ENCODE measurements around the gene POPDC3.
"Not testable (repeated sequence)": the region's sequence is repeated elsewhere in the genome, so short reads cannot be mapped to it uniquely, and the experiment has no call there.

The POPDC3 gene

GRCh38 chr6:105189026-105189820 lies 9.4 kb upstream of the POPDC3 start:
- no peaks in the 10 kb centered on the region for H3K36me3 ChIP-seq (replicated peaks)
- H3K4me1 ChIP-seq: peaks cover 15% of the 10 kb centered on the region
- H3K9me3 ChIP-seq: no peaks in the 10 kb centered on the region
- DNase-seq (ENCODE audit: low spot score in 2 of 2): no peak
- no peak overlapping the region for H3K4me3 ChIP-seq
- in situ Hi-C loops (cut with MboI; ENCODE audit: low sequenced_read_pairs): no loop called here
- H3K27me3 ChIP-seq (ENCODE audit: low read depth): no peaks in the 10 kb centered on the region

GRCh38 chr6:105188251-105188650 lies 8.4 kb upstream of the POPDC3 start:
- Histone ChIP-seq H3K4me3 (no peak overlapping the region), H3K9me3 (no peaks in the 10 kb centered on the region), H3K27me3 (ENCODE audit: low read depth) (no peaks in the 10 kb centered on the region), H3K4me1 (peaks cover 13% of the 10 kb centered on the region), H3K36me3 (replicated peaks) (no peaks in the 10 kb centered on the region)
- no peak for DNase-seq (ENCODE audit: low spot score in 2 of 2)
- in situ Hi-C loops (cut with MboI; ENCODE audit: low sequenced_read_pairs): no loop called here

- in situ Hi-C loops (cut with MboI; ENCODE audit: low sequenced_read_pairs): no loop called here
- DNase-seq (ENCODE audit: low spot score in 2 of 2): no peak
- H3K36me3 ChIP-seq (replicated peaks): no peaks in the 10 kb centered on the region
- H3K9me3 ChIP-seq: no peaks in the 10 kb centered on the region
- no peak overlapping the region for H3K4me3 ChIP-seq
- H3K27me3 ChIP-seq (ENCODE audit: low read depth): no peaks in the 10 kb centered on the region
- H3K4me1 ChIP-seq: peaks cover 23% of the 10 kb centered on the region
These were observed 6.8 kb upstream of the POPDC3 start for GRCh38 chr6:105186576-105186975.

GRCh38 chr6:105184921-105185320 lies 5.1 kb upstream of the POPDC3 start:
- H3K9me3 ChIP-seq: no peaks in the 10 kb centered on the region
- DNase-seq (ENCODE audit: low spot score in 2 of 2): peak in 1 of 2 experiments; percentile 41
- in situ Hi-C loops (cut with MboI; ENCODE audit: low sequenced_read_pairs): no loop called here
- H3K4me1 ChIP-seq: peaks cover 20% of the 10 kb centered on the region
- H3K4me3 ChIP-seq: no peak overlapping the region
- no peaks in the 10 kb centered on the region for H3K36me3 ChIP-seq (replicated peaks)
- no peaks in the 10 kb centered on the region for H3K27me3 ChIP-seq (ENCODE audit: low read depth)

- Histone ChIP-seq H3K4me1 (peaks cover 31% of the 10 kb centered on the region), H3K9me3 (no peaks in the 10 kb centered on the region), H3K4me3 (no peak overlapping the region), H3K36me3 (replicated peaks) (no peaks in the 10 kb centered on the region), H3K27me3 (ENCODE audit: low read depth) (no peaks in the 10 kb centered on the region)
- in situ Hi-C loops (cut with MboI; ENCODE audit: low sequenced_read_pairs): no loop called here
- no peak for DNase-seq (ENCODE audit: low spot score in 2 of 2)
These were observed 2.2 kb upstream of the POPDC3 start for GRCh38 chr6:105181981-105182515.

- H3K9me3 ChIP-seq: no peaks in the 10 kb centered on the region
- in situ Hi-C loops (cut with MboI; ENCODE audit: low sequenced_read_pairs): no loop called here
- H3K4me1 ChIP-seq: peaks cover 23% of the 10 kb centered on the region
- no peak for DNase-seq (ENCODE audit: low spot score in 2 of 2)
- H3K27me3 ChIP-seq (ENCODE audit: low read depth): no peaks in the 10 kb centered on the region
- no peaks in the 10 kb centered on the region for H3K36me3 ChIP-seq (replicated peaks)
- H3K4me3 ChIP-seq: peak overlapping the region; percentile 38
These were observed 1.2 kb downstream of the POPDC3 start for GRCh38 chr6:105178636-105179035.

- Histone ChIP-seq H3K9me3 (no peaks in the 10 kb centered on the region), H3K4me1 (peaks cover 22% of the 10 kb centered on the region), H3K27me3 (ENCODE audit: low read depth) (no peaks in the 10 kb centered on the region), H3K4me3 (no peak overlapping the region), H3K36me3 (replicated peaks) (no peaks in the 10 kb centered on the region)
- DNase-seq (ENCODE audit: low spot score in 2 of 2): no peak
- in situ Hi-C loops (cut with MboI; ENCODE audit: low sequenced_read_pairs): no loop called here
These were observed 1.7 kb downstream of the POPDC3 start for GRCh38 chr6:105178110-105178509.

- DNase-seq (ENCODE audit: low spot score in 2 of 2): no peak
- Histone ChIP-seq H3K4me1 (peaks cover 21% of the 10 kb centered on the region), H3K9me3 (no peaks in the 10 kb centered on the region), H3K36me3 (replicated peaks) (no peaks in the 10 kb centered on the region), H3K4me3 (no peak overlapping the region), H3K27me3 (ENCODE audit: low read depth) (no peaks in the 10 kb centered on the region)
- in situ Hi-C loops (cut with MboI; ENCODE audit: low sequenced_read_pairs): no loop called here
These were observed 2.3 kb downstream of the POPDC3 start for GRCh38 chr6:105177556-105177955.

GRCh38 chr6:105174512-105174911 lies 5.3 kb downstream of the POPDC3 start:
- in situ Hi-C loops (cut with MboI; ENCODE audit: low sequenced_read_pairs): no loop called here

GRCh38 chr6:105172515-105172914 lies 7.3 kb downstream of the POPDC3 start:
- H3K27me3 ChIP-seq (ENCODE audit: low read depth); H3K4me3 ChIP-seq; in situ Hi-C loops (cut with MboI; ENCODE audit: low sequenced_read_pairs); H3K4me1 ChIP-seq; H3K9me3 ChIP-seq; H3K36me3 ChIP-seq (replicated peaks); DNase-seq (ENCODE audit: low spot score in 2 of 2): not testable (repeated sequence)

More at GRCh38 chr6:105174512-105174911, 5.3 kb downstream of the POPDC3 start:
- H3K36me3 ChIP-seq (replicated peaks): no peaks in the 10 kb centered on the region
- H3K9me3 ChIP-seq: no peaks in the 10 kb centered on the region
- no peaks in the 10 kb centered on the region for H3K27me3 ChIP-seq (ENCODE audit: low read depth)
- no peak for DNase-seq (ENCODE audit: low spot score in 2 of 2)
- H3K4me1 ChIP-seq: peaks cover 11% of the 10 kb centered on the region
- no peak overlapping the region for H3K4me3 ChIP-seq

GRCh38 chr6:105170059-105170458 lies 9.8 kb downstream of the POPDC3 start:
- no peaks in the 10 kb centered on the region for H3K27me3 ChIP-seq (ENCODE audit: low read depth)
- H3K9me3 ChIP-seq: no peaks in the 10 kb centered on the region
- H3K4me1 ChIP-seq: no peaks in the 10 kb centered on the region
- no peak overlapping the region for H3K4me3 ChIP-seq
- in situ Hi-C loops (cut with MboI; ENCODE audit: low sequenced_read_pairs): no loop called here
- DNase-seq (ENCODE audit: low spot score in 2 of 2): no peak
- no peaks in the 10 kb centered on the region for H3K36me3 ChIP-seq (replicated peaks)

GRCh38 chr6:105167914-105168313 lies 11.9 kb downstream of the POPDC3 start:
- Histone ChIP-seq H3K27me3 (ENCODE audit: low read depth) (no peaks in the 10 kb centered on the region), H3K36me3 (replicated peaks) (no peaks in the 10 kb centered on the region), H3K4me3 (no peak overlapping the region), H3K4me1 (no peaks in the 10 kb centered on the region), H3K9me3 (no peaks in the 10 kb centered on the region)
- in situ Hi-C loops (cut with MboI; ENCODE audit: low sequenced_read_pairs): no loop called here
- DNase-seq (ENCODE audit: low spot score in 2 of 2): no peak

- H3K9me3 ChIP-seq: no peaks in the 10 kb centered on the region
- in situ Hi-C loops (cut with MboI; ENCODE audit: low sequenced_read_pairs): no loop called here
- no peaks in the 10 kb centered on the region for H3K36me3 ChIP-seq (replicated peaks)
- no peaks in the 10 kb centered on the region for H3K27me3 ChIP-seq (ENCODE audit: low read depth)
- no peak overlapping the region for H3K4me3 ChIP-seq
- DNase-seq (ENCODE audit: low spot score in 2 of 2): no peak
- no peaks in the 10 kb centered on the region for H3K4me1 ChIP-seq
These were observed 15.4 kb downstream of the POPDC3 start for GRCh38 chr6:105164418-105164817.

- H3K9me3 ChIP-seq: no peaks in the 10 kb centered on the region
- no peaks in the 10 kb centered on the region for H3K4me1 ChIP-seq
- no peaks in the 10 kb centered on the region for H3K36me3 ChIP-seq (replicated peaks)
- no peak overlapping the region for H3K4me3 ChIP-seq
- no peak for DNase-seq (ENCODE audit: low spot score in 2 of 2)
- in situ Hi-C loops (cut with MboI; ENCODE audit: low sequenced_read_pairs): no loop called here
- no peaks in the 10 kb centered on the region for H3K27me3 ChIP-seq (ENCODE audit: low read depth)
These were observed 16.6 kb downstream of the POPDC3 start for GRCh38 chr6:105163183-105163582.

All from HAP-1 (cell line).